Measurements from ENCODE around the gene IRF5.

Gene IRF5

DNA sequence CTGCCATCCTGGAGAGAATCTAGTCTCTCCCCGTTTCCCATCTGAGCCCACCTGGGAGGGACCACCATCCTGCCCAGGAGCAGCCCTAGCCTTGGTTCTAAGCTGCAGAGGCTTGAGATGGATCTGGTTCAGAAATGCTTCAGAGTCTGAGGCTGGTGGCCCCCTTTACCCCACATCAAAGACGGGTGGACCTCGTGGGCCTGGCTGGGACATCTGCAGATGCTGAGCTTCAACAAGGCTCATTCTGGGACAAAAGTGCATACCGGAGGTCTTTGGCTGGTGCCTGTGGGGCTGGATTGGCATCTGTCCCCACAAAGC lies 4.9 kb upstream of the IRF5 start:
- TF ChIP-seq, protein P1, sequence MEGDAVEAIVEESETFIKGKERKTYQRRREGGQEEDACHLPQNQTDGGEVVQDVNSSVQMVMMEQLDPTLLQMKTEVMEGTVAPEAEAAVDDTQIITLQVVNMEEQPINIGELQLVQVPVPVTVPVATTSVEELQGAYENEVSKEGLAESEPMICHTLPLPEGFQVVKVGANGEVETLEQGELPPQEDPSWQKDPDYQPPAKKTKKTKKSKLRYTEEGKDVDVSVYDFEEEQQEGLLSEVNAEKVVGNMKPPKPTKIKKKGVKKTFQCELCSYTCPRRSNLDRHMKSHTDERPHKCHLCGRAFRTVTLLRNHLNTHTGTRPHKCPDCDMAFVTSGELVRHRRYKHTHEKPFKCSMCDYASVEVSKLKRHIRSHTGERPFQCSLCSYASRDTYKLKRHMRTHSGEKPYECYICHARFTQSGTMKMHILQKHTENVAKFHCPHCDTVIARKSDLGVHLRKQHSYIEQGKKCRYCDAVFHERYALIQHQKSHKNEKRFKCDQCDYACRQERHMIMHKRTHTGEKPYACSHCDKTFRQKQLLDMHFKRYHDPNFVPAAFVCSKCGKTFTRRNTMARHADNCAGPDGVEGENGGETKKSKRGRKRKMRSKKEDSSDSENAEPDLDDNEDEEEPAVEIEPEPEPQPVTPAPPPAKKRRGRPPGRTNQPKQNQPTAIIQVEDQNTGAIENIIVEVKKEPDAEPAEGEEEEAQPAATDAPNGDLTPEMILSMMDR (IDR thresholded peaks at IDR 0.05; ENCODE audit: borderline replicate concordance, insufficient read depth, low read depth, low read length): no peak
- H3K4me3 ChIP-seq (ENCODE audit: low read depth, low read length): no peak overlapping the region

DNA sequence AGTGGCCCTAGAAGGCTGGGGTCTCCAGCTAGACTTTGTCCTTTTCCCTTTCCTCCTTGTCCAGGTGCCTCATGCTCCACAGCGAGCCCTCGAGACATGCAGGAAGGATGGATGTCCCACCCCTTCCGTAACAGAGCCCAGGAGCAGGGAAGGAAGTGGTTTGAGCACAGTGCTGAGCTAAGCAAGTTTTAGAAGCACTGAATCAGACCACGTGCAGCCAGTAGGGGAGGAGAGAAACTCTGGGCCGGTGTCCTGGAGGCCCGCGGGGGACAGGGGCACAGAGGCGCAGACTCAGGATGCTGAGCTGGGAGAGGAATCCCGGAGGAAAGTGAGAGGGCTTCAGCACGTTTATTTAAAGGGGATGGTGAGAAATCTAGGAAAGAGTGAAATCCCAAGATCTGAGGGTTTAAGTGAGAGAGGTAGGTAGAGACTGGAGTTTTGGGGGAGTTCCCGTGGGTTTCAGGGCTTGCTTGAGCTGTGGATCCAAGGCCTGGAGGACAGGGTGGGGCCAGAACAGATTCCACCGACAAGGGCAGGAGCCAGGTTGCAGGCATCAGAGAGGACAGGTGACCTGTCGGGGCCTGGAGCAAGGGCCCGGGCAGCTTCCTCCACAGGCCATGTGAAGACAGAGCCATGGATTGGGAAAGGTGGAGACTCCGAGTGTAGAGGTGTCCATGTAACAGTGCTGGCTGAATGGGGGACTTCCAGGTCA lies 4.4 kb upstream of the IRF5 start:
- TF ChIP-seq, protein P1 (IDR thresholded peaks at IDR 0.05; ENCODE audit: borderline replicate concordance, insufficient read depth, low read depth, low read length): 0 out of 2 replicates have a peak, but pooled peaks have one; percentile 7
- H3K4me3 ChIP-seq (ENCODE audit: low read depth, low read length): no peak overlapping the region

DNA sequence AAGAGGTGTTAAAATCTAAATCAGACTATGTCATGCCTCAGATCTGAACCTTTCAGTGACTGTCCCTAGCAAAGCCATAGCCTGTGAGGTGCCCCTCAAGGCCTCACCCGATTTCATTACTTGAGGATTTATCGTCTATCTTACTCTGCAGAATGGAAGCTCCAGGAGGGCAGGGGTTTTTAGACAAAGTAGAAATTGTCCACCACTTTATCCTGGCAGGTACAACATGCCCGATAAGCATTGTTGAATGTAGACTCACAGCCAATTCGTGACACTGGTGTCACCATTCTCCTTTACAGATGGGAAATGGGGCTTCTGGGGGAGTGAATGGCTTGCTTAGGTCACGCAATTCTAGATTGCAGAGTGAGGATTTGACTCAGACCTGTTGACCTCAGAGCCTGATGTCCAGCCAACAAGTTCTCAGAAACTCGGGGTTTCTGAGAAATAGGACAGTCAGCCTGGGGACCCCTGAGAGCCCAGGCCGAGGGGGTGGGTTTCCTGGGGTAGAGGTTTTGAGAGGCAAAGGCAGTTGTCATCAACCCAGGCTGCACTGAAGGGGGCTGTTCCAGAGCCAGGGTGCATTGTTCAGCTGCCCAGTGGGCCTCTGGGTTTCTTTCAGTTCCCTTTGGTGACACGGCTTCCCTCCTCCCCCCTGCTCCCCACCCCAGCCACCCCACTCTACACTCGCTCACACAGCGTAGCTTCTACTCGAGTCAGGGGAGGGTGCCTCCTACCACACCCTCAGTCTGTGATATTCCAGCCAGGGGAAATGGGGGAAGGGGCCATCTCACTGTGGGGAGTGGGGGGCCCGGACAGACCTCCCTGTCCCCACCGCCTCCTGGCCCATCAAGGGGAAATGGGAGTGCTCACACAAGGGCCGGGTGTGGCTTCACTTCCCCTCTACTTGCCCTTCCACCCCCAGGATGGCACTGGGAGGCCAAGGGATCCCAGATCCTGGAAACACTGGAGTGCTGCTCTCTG lies 3.1 kb upstream of the IRF5 start:
- TF ChIP-seq, protein P1 (IDR thresholded peaks at IDR 0.05; ENCODE audit: borderline replicate concordance, insufficient read depth, low read depth, low read length): no peak
- peak overlapping the region; percentile 33 for H3K4me3 ChIP-seq (ENCODE audit: low read depth, low read length)

DNA sequence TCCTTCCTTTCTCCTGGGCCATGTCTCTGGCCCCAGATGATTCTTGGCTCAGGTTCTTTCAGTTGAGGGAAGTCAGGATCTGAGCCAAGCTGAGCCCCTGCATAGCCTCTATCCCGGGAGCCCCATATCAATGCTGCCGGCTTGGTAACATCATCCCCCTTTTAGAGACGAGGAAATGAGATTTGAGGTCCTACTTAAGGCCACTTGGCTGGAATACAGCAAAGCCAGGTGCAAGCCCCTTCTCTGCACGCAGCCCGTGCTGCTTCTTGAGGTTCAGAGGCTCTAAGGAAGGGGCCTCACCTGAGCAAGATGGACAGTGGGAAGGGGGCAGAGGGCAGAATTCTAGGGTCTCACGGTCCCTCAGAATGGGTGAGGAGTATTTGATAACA lies 2.4 kb upstream of the IRF5 start:
- peak overlapping the region; percentile 33 for H3K4me3 ChIP-seq (ENCODE audit: low read depth, low read length)
- TF ChIP-seq, protein P1 (IDR thresholded peaks at IDR 0.05; ENCODE audit: borderline replicate concordance, insufficient read depth, low read depth, low read length): no peak

DNA sequence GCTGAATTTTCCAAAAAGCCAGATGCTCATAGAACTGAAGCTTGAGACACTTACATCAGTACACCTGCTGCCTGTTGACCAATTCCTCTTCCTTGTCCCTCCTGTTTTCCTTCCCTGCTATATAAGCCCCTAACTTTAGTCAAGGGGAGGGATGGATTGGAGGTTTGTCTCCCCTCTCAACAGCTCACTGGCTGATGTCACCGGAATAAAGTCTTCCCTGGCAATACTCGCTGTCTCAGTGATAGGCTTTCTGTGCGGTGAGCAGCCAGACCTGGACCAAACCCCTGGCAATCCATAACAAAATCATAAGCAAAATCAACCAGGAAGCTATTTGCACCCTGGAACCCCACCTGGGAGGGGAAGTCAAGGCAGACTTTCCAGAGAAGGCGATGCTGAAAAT lies 929 bp upstream of the IRF5 start:
- H3K4me3 ChIP-seq (ENCODE audit: low read depth, low read length): peak overlapping the region; percentile 74
- TF ChIP-seq, protein P1 (IDR thresholded peaks at IDR 0.05; ENCODE audit: borderline replicate concordance, insufficient read depth, low read depth, low read length): no peak

DNA sequence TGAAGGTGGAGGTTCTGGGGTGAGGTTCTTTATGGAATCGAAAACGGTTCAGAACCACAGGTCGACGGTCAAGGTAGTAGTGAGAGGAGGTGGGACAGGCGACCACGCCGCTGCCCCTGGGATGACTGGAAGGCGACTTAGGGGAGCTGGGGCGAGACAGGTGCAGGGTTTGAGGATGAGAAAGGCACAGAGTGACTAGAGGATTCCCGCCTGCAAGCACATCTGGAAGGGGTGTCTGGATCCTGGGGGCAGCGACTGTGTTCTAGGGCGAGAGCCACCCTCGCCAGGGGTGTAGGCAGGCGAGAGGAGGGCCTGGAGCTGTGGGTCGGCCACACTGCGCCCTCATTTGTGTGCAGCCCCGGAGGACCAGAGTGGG lies 468 bp upstream of the IRF5 start:
- H3K4me3 ChIP-seq (ENCODE audit: low read depth, low read length): peak overlapping the region; percentile 74
- TF ChIP-seq, protein P1 (IDR thresholded peaks at IDR 0.05; ENCODE audit: borderline replicate concordance, insufficient read depth, low read depth, low read length): no peak
